GM19193 (cell line): ENCODE measurements around the gene UCKL1.

Experiments used
- POLR2A ChIP-seq: IDR thresholded peaks from 4 replicates; pipeline ENCODE4 v1.6.1; 2011; ENCODE audit not compliant: insufficient read depth, insufficient read length; ENCODE audit errors: extremely low read depth

The UCKL1 gene

GRCh38 chr20:63926298-63926697 lies 29.9 kb downstream of the UCKL1 start:
- no peak for TF ChIP-seq POLR2A

GRCh38 chr20:63924241-63924640 lies 32.0 kb downstream of the UCKL1 start:
- TF ChIP-seq POLR2A = no peak

- no peak for TF ChIP-seq POLR2A
These were observed 32.6 kb downstream of the UCKL1 start for GRCh38 chr20:63923651-63924050.

- TF ChIP-seq POLR2A = no peak
These were observed 36.0 kb downstream of the UCKL1 start for GRCh38 chr20:63920226-63920625.

GRCh38 chr20:63919130-63919529 lies 37.1 kb downstream of the UCKL1 start:
- no peak for TF ChIP-seq POLR2A

- no peak for TF ChIP-seq POLR2A
These were observed 38.4 kb downstream of the UCKL1 start for GRCh38 chr20:63917811-63918210.

- no peak for TF ChIP-seq POLR2A
These were observed 40.7 kb downstream of the UCKL1 start for GRCh38 chr20:63915471-63915870.

- no peak for TF ChIP-seq POLR2A
These were observed 42.4 kb downstream of the UCKL1 start for GRCh38 chr20:63913768-63914167.

- TF ChIP-seq POLR2A = no peak
These were observed 45.0 kb downstream of the UCKL1 start for GRCh38 chr20:63911176-63911575.

GRCh38 chr20:63908008-63908682 lies 48.1 kb downstream of the UCKL1 start:
- no peak for TF ChIP-seq POLR2A

GRCh38 chr20:63903796-63904561 lies 52.2 kb downstream of the UCKL1 start:
- TF ChIP-seq POLR2A = no peak

- no peak for TF ChIP-seq POLR2A
These were observed 55.8 kb downstream of the UCKL1 start for GRCh38 chr20:63900413-63900812.

GRCh38 chr20:63898882-63899558 lies 57.2 kb downstream of the UCKL1 start:
- TF ChIP-seq POLR2A = no peak

GRCh38 chr20:63897978-63898561 lies 58.1 kb downstream of the UCKL1 start:
- TF ChIP-seq POLR2A = no peak
